D721Med (cell line): ENCODE data around the gene TTLL11.

Experiments used
- DNase-seq: peaks from one replicate; pipeline ENCODE4 v3.0.0; 2011; ENCODE audit warnings: low spot score; ENCODE audit not compliant: insufficient read length
- FAIRE-seq: peaks from 2 replicates; lab custom pipeline; 2011; peaks lifted over from hg19 to GRCh38; lab: Jason Lieb, UNC
- TF ChIP-seq, protein P1 (sequence below): IDR thresholded peaks from 2 replicates; pipeline ENCODE4 v1.5.1; 2012; ENCODE audit warnings: mild to moderate bottlenecking, control low read depth; ENCODE audit not compliant: insufficient read depth; ENCODE audit errors: missing control alignments

The TTLL11 gene

DNA sequence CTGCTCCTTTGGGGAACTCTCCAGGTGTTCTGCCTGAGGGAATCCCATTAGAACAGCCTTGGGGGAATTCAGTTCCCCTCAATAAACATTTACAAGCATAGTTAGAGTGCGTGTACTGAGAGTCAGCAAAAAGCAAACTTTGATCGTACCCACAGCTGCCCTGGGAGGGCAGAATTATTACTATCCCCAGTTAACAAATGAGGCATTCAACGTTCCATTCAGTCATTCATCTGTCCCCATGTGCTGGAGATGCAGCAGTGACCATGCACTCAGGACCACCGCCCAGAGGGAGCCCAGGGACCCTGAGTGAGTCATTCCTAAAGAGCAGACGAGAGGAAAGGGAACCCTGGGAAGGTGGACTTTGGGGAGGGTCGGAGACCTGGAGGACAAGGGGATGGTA, 19.1 kb upstream of the TTLL11 start:
- DNase-seq = no peak
- TF ChIP-seq, protein P1, sequence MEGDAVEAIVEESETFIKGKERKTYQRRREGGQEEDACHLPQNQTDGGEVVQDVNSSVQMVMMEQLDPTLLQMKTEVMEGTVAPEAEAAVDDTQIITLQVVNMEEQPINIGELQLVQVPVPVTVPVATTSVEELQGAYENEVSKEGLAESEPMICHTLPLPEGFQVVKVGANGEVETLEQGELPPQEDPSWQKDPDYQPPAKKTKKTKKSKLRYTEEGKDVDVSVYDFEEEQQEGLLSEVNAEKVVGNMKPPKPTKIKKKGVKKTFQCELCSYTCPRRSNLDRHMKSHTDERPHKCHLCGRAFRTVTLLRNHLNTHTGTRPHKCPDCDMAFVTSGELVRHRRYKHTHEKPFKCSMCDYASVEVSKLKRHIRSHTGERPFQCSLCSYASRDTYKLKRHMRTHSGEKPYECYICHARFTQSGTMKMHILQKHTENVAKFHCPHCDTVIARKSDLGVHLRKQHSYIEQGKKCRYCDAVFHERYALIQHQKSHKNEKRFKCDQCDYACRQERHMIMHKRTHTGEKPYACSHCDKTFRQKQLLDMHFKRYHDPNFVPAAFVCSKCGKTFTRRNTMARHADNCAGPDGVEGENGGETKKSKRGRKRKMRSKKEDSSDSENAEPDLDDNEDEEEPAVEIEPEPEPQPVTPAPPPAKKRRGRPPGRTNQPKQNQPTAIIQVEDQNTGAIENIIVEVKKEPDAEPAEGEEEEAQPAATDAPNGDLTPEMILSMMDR = no peak
- no peak for FAIRE-seq

DNA sequence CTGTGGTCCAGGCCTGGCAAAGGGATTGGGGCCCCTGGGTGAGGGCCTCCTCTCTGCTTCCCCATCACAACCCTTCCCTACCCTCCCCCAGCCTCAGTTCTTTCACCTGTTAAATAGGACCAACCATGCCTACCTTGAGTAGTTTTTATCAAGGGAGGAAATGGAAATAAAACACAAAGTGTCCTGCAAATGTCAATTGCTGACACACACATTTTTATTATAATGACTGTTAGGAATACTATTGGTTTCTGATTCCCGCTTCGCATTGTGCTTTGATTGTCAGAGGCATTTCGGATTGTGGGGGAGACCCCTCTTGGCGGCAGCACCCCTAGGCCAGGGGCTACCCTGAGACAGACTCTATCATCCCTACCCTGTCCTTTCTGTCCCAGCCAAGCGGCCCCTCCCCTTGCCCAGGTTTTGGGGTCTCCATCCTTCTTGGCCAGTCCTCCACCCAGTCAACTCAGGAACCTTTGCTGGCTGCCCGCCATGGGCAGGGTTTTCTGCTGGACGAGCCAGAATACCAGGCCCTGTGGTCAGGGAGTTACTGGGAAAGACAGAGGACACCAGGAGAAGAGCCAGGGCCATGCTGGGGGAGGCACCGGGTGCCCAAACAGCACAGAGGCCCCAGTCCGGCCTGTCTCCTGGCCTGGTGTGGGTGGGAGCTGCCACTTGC, 18.4 kb upstream of the TTLL11 start:
- no peak for DNase-seq
- FAIRE-seq = no peak
- TF ChIP-seq, protein P1 = no peak

DNA sequence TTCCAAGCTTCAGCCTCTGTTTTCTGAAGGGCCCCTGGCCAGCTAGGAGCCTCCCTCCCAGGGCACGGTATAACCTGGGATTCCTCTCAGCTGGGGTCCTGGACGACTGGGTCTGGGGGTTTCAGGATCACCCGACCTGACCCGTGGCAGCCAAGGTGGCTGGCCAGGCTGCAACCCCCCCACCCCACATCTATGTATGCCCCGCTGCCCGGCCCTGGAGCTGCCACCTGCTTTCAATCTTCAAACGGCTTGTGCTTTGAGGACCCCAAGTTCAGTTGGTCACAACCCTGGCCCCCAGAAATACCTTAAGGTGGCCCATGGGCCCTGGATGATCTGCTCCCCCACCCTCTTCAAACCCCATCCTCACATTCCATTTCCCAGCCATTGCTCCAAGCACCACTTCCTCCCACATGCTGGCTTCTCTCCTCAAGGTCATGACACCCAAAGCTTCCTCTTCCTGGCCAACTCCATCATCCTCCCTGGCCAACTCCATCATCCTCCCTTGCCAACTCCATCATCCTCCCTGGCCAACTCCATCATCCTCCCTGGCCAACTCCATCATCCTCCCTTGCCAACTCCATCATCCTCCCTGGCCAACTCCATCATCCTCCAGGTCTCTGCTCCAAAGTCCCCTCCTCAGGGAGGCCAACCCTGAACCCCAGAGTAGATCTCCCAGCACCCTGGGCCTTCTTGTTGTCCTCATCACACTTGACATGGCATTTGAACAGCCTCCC, 17.2 kb upstream of the TTLL11 start:
- DNase-seq (no peak), FAIRE-seq (no peak)
- TF ChIP-seq, protein P1 = no peak

DNA sequence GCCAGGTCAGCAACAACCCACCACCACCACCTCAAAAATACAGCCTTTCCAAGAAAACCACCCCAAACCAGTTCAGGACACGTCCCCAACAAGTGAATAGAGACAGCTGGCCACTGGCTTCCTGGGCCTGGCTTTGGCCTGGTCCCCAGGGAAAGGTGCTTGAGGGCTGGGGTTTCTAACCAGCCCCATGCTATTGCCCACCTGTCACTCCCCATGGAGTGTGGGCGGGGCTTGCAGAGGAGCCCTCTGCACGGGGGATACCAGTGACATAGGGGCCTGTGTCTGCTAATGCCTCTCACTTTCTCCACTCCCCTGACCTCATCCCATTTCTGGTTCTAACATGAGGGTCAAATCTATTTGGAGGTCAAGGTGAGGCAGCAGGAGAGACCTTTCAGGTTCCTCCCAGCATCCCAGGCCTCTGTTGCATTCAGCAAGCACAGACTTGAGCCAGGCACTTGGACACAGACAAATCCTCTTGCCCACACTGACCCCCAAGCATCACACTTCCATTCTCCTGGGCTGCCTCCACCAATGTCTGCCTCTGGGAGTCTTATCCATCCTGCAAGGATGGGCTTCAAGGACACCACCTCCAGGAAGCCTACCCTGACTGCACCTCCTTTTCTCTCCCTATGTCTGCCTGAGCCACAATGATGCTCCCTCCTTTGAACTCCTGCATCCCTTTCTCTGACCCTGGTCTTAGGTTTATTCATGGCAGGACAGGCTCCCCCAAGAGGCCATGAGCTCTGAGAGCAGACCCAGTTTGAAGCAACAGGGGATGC, 16.1 kb upstream of the TTLL11 start:
- TF ChIP-seq, protein P1 = no peak
- FAIRE-seq (no peak), DNase-seq (no peak)

DNA sequence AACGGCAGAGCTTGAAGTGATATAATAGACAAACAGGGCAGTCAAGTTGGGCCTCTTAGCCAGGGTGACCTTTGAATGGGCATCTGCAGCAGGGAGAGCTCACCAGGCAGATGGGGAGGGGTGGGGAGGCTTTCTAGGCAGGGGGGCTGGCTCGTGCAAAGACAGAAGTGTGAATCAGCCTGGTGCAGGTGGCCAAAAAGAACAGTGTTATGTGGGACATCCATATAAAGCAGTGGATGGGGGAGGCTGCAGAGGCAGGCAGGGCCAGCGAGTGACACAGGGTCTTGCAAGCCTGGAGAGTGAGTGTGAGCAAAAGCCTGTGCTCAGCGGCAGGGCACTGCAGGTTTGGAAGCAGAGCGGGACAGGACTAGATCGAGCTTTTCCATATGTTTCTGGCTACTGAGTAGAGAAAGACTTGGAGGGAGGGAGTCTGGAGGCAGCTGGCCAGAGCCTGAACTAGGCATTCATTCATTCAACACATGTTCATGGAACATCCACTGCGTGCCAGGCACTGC, 14.2 kb upstream of the TTLL11 start:
- no peak for DNase-seq
- FAIRE-seq = no peak
- TF ChIP-seq, protein P1 = no peak

DNA sequence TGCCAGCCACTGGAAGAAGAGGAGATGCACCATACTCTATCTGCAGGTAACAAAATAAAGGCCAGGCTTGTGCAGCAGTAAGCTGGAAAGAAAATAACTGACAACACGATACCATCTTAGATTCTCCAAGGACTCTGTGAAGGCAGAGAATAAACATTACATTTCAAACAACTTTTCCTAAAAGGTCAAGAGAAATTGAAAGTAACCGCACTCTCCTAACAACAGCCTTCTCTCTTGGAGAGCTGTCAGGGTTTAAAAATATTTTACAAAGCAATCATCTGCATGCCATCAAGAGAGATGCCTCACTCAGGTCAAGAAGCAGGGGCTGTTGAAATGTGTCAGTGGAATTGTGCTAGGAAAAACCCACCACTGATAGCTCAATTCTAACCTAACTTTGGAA, 13.5 kb upstream of the TTLL11 start:
- DNase-seq (no peak), FAIRE-seq (no peak)
- TF ChIP-seq, protein P1 = no peak
